Natural killer cell (primary cell): ENCODE data around the gene JMJD1C. TPM values are rescaled to one million over a fixed set of nuclear protein-coding genes. Genes with fewer than 3 reads are reported as not detected.

Experiments
- ATAC-seq, 3 donors: fragments of 150-1000 bp in 2 of 3; fragments of 200-7000 bp in 1 of 3; cut with Tn5 transposase; 1 replicate in 1 of 3; 2 replicates in 2 of 3; pipeline ENCODE4 v1.10.0; 2021; ENCODE audit warnings: mild to moderate bottlenecking in 2 of 3, moderate library complexity in 2 of 3
- DNase-seq, 2 donors: peaks; one replicate each; pipeline versions ENCODE4 v3.0.0 to v3.0.0-alpha.2; 2013 to 2021; ENCODE audit warnings: mixed read lengths in 1 of 2
- H3K27ac ChIP-seq: one replicate; pipeline ENCODE4 v1.5.1; 2013; ENCODE audit warnings: mild to moderate bottlenecking, low read length
- H3K27me3 ChIP-seq: one replicate; pipeline ENCODE4 v1.6.1; 2013; ENCODE audit warnings: low read length; ENCODE audit not compliant: control insufficient read depth, insufficient read depth
- H3K36me3 ChIP-seq: one replicate; pipeline ENCODE4 v1.6.1; 2013; ENCODE audit warnings: low read length; ENCODE audit not compliant: control insufficient read depth, insufficient read depth
- H3K4me1 ChIP-seq: one replicate; pipeline ENCODE4 v1.6.1; 2013; ENCODE audit warnings: low read length; ENCODE audit not compliant: control insufficient read depth, insufficient read depth
- H3K4me3 ChIP-seq: one replicate; pipeline ENCODE4 v1.5.1; 2013; ENCODE audit warnings: low read length
- H3K9me3 ChIP-seq: one replicate; pipeline ENCODE4 v1.6.1; 2013; ENCODE audit warnings: low read length; ENCODE audit not compliant: control insufficient read depth, insufficient read depth
- H3K27ac Mint-ChIP-seq, 2 donors: one replicate each; pipeline ENCODE4 v1.8.0; 2022; ENCODE audit warnings: mild to moderate bottlenecking in 2 of 2, mixed read lengths in 2 of 2, moderate library complexity in 1 of 2
- H3K27me3 Mint-ChIP-seq, 2 donors: one replicate each; pipeline ENCODE4 v1.8.0; 2022; ENCODE audit warnings: low read depth in 2 of 2, mixed read lengths in 2 of 2
- H3K36me3 Mint-ChIP-seq: one replicate; pipeline ENCODE4 v1.8.0; 2022; ENCODE audit warnings: mixed read lengths
- H3K4me1 Mint-ChIP-seq, 2 donors: one replicate each; pipeline ENCODE4 v1.8.0; 2022; ENCODE audit warnings: mixed read lengths in 2 of 2
- H3K4me3 Mint-ChIP-seq: one replicate; pipeline ENCODE4 v1.8.0; 2022; ENCODE audit warnings: mild to moderate bottlenecking, moderate library complexity, mixed read lengths
- H3K9me3 Mint-ChIP-seq, 2 donors: one replicate each; pipeline ENCODE4 v1.8.0; 2022; ENCODE audit warnings: mixed read lengths in 2 of 2
- CTCF ChIP-seq: fragments of 200-600 bp; IDR thresholded peaks from one replicate; pipeline ENCODE4 v1.8.0; 2022; ENCODE audit warnings: antibody characterized with exemption
- WGBS: methylation state at CpG from one replicate; pipeline ENCODE4 v1.1.7; 2013; ENCODE audit warnings: missing lambda C conversion rate; ENCODE audit not compliant: insufficient coverage; 5-methylcytosine and 5-hydroxymethylcytosine counted together
- intact Hi-C: fragments of 100-400 bp; cut with micrococcal nuclease; formaldehyde crosslinking; loops from one replicate; pipeline ENCODE4 v1.14.2; 2022
- total RNA-seq, 4 donors: library from RNA; stranded (reverse); fragments of 120-200 nt in 1 of 4; gene quantifications; one replicate each; pipeline versions ENCODE4 v1.2.3 to v1.2.4, GENCODE V29; 2013 to 2022

JMJD1C gene
- total RNA-seq, 3 donors from 2014 or later (not counting 1 experiment from before 2014, with no cell fraction given): 125 to 208 (median 156) TPM

- 27% methylated on average over 3 of the region's 3 CpGs for WGBS
- H3K27me3 Mint-ChIP-seq: no peaks in the 10 kb centered on the region
- ATAC-seq (peak in 1 of 3 donors; percentile 52), DNase-seq (no peak)
- intact Hi-C loops: no loop called here
- no peaks in the 10 kb centered on the region for H3K36me3 Mint-ChIP-seq
- Histone ChIP-seq H3K36me3 (peaks cover 22% of the 10 kb centered on the region), H3K4me1 (peaks cover 21% of the 10 kb centered on the region), H3K9me3 (no peaks in the 10 kb centered on the region), H3K27ac (no peak overlapping the region), H3K27me3 (no peaks in the 10 kb centered on the region), H3K4me3 (no peak overlapping the region)
- H3K4me1 Mint-ChIP-seq: peaks cover 49 to 61% of the 10 kb centered on the region in 2 donors
- no peak overlapping the region for H3K4me3 Mint-ChIP-seq
- no peak for TF ChIP-seq CTCF
- no peaks in the 10 kb centered on the region for H3K9me3 Mint-ChIP-seq
- H3K27ac Mint-ChIP-seq: peak overlapping the region in 1 of 2 donors; percentile 55
Measured at GRCh38 chr10:63256009-63256773, 209.6 kb downstream of the JMJD1C start.

GRCh38 chr10:63255316-63255715 is 210.5 kb downstream of the JMJD1C start:
- ATAC-seq (no peak), DNase-seq (no peak)
- H3K27me3 ChIP-seq: no peaks in the 10 kb centered on the region
- intact Hi-C loops: no loop called here
- Mint-ChIP-seq H3K4me3 (no peak overlapping the region), H3K9me3 (no peaks in the 10 kb centered on the region), H3K36me3 (no peaks in the 10 kb centered on the region), H3K27ac (no peak overlapping the region), H3K4me1 (peaks cover 48 to 58% of the 10 kb centered on the region in 2 donors), H3K27me3 (no peaks in the 10 kb centered on the region)
- H3K36me3 ChIP-seq: peaks cover 16% of the 10 kb centered on the region
- H3K4me3 ChIP-seq: no peak overlapping the region
- no peaks in the 10 kb centered on the region for H3K9me3 ChIP-seq
- H3K27ac ChIP-seq: no peak overlapping the region
- peaks cover 19% of the 10 kb centered on the region for H3K4me1 ChIP-seq
- no peak for TF ChIP-seq CTCF
- 81% methylated on average over 3 of the region's 4 CpGs for WGBS

GRCh38 chr10:63253040-63253439 is 212.7 kb downstream of the JMJD1C start:
- H3K4me1 Mint-ChIP-seq: peaks cover 30 to 47% of the 10 kb centered on the region in 2 donors
- H3K36me3 Mint-ChIP-seq: no peaks in the 10 kb centered on the region
- peaks cover 16% of the 10 kb centered on the region for H3K4me1 ChIP-seq
- no peak for ATAC-seq
- no peaks in the 10 kb centered on the region for H3K27me3 Mint-ChIP-seq
- H3K4me3 ChIP-seq: no peak overlapping the region
- H3K27ac Mint-ChIP-seq: peak overlapping the region in 1 of 2 donors; percentile 1
- H3K27ac ChIP-seq: no peak overlapping the region
- 88% methylated on average over 4 of the region's 4 CpGs for whole genome bisulfite sequencing
- H3K4me3 Mint-ChIP-seq: no peak overlapping the region
- H3K27me3 ChIP-seq: no peaks in the 10 kb centered on the region
- no peak for TF ChIP-seq CTCF
- no peaks in the 10 kb centered on the region for H3K9me3 ChIP-seq
- no peaks in the 10 kb centered on the region for H3K9me3 Mint-ChIP-seq
- no peak for DNase-seq
- H3K36me3 ChIP-seq: peaks cover 6% of the 10 kb centered on the region
- intact Hi-C loops: no loop called here
